ENCODE data around the gene MAD2L1BP. TPM values are rescaled to one million over a fixed set of nuclear protein-coding genes. Genes with fewer than 3 reads are reported as not detected.
A peak's percentile ranks its signal among the peaks of the same experiment; 100 is the strongest.

MAD2L1BP gene
- total and polyA plus RNA-seq, 2 of the 13 experiments (the other 11 are each of a cell fraction or from before 2014, with no cell fraction given), result 54.2 to 55.5 TPM

GRCh38 chr6:43628393-43629103, 7.1 kb upstream of the MAD2L1BP start (continued):
- no peak for TF ChIP-seq ZNF468 (CRISPR knock-in tag; IDR thresholded peaks at IDR 0.05)
- no peak for TF ChIP-seq HHEX (CRISPR knock-in tag; IDR thresholded peaks at IDR 0.05)
- no peak for TF ChIP-seq HIC2 (CRISPR knock-in tag; IDR thresholded peaks at IDR 0.05; ENCODE audit: low read depth)
- no peak for TF ChIP-seq HNRNPL (IDR thresholded peaks at IDR 0.05; ENCODE audit: low read depth, low read length)
- TF ChIP-seq ZNF543 (CRISPR knock-in tag; IDR thresholded peaks at IDR 0.05), result no peak
- no peak for TF ChIP-seq EED (CRISPR knock-in tag; IDR thresholded peaks at IDR 0.05)
- TF ChIP-seq ARNTL (CRISPR knock-in tag; IDR thresholded peaks at IDR 0.05), result no peak
- TF ChIP-seq ELK4 (CRISPR knock-in tag; IDR thresholded peaks at IDR 0.05; ENCODE audit: borderline replicate concordance), result no peak
- 0 out of 2 replicates have a peak, but pooled peaks have one; percentile 21 for TF ChIP-seq AFF4 (CRISPR knock-in tag; IDR thresholded peaks at IDR 0.05)
- TF ChIP-seq MZF1 (CRISPR knock-in tag; IDR thresholded peaks at IDR 0.05; ENCODE audit: borderline replicate concordance), result no peak; the same call in 1 of the 2 replicates
- no peak for TF ChIP-seq ZNF30 (CRISPR knock-in tag; IDR thresholded peaks at IDR 0.05)
- no peak for TF ChIP-seq ZSCAN21 (CRISPR knock-in tag; IDR thresholded peaks at IDR 0.05; ENCODE audit: borderline replicate concordance)
- TF ChIP-seq SSRP1 (CRISPR knock-in tag; IDR thresholded peaks at IDR 0.05), result no peak
- peak; percentile 46; the same call in 1 of the 2 replicates for TF ChIP-seq ZBTB10 (CRISPR knock-in tag; IDR thresholded peaks at IDR 0.05; ENCODE audit: borderline replicate concordance)
- no peak for TF ChIP-seq JDP2 (CRISPR knock-in tag; IDR thresholded peaks at IDR 0.05; ENCODE audit: borderline replicate concordance)
- peak; percentile 60 for TF ChIP-seq POLR2G (IDR thresholded peaks at IDR 0.05; ENCODE audit: low read depth, low read length)
- no peak for TF ChIP-seq CENPX (CRISPR knock-in tag; IDR thresholded peaks at IDR 0.05)
- TF ChIP-seq ZEB1 (IDR thresholded peaks at IDR 0.05; ENCODE audit: insufficient replicate concordance, low read depth), result no peak
- TF ChIP-seq RFX1 (IDR thresholded peaks at IDR 0.05), result no peak
